ENCODE results near the gene ODF4.

ODF4 gene

GRCh38 chr17:8327303-8327649 is 12.4 kb upstream of the ODF4 start:
- POLR2A ChIA-PET, result interaction anchor here (1.3 to 1.9 kb wide), 3 partner anchors 8 to 32 kb away, joined by 4 to 6 read pairs (median 5); partner anchors contain the start of gene SLC25A35

GRCh38 chr17:8332128-8332527 is 7.5 kb upstream of the ODF4 start:
- Histone ChIP-seq H3K4me3 (ENCODE audit: low read depth, low read length) (no peak overlapping the region), H3K27ac (ENCODE audit: extremely low read depth, low read depth, low read length) (no peak overlapping the region), H3K9me3 (ENCODE audit: control insufficient read depth, insufficient read depth, low read depth, low read length) (no peaks in the 10 kb centered on the region; the same call in 1 of the 2 replicates), H3K36me3 (ENCODE audit: control insufficient read depth in 2 of 2, insufficient read depth in 1 of 2, low read length in 2 of 2) (no peaks in the 10 kb centered on the region), H3K4me1 (ENCODE audit: control insufficient read depth, insufficient read depth, low read length) (no peaks in the 10 kb centered on the region)
- ChIA-PET POLR2A (no interaction called here), CTCF (interaction anchor here (0.7 to 2.4 kb wide), 3 partner anchors 9 to 314 kb away, joined by 3 to 6 read pairs (median 4); no protein-coding TSS in a partner anchor)
- no peak for TF ChIP-seq ZNF510 (tag by site-specific recombination; IDR thresholded peaks at IDR 0.05; ENCODE audit: insufficient replicate concordance)
- TF ChIP-seq, protein P1, sequence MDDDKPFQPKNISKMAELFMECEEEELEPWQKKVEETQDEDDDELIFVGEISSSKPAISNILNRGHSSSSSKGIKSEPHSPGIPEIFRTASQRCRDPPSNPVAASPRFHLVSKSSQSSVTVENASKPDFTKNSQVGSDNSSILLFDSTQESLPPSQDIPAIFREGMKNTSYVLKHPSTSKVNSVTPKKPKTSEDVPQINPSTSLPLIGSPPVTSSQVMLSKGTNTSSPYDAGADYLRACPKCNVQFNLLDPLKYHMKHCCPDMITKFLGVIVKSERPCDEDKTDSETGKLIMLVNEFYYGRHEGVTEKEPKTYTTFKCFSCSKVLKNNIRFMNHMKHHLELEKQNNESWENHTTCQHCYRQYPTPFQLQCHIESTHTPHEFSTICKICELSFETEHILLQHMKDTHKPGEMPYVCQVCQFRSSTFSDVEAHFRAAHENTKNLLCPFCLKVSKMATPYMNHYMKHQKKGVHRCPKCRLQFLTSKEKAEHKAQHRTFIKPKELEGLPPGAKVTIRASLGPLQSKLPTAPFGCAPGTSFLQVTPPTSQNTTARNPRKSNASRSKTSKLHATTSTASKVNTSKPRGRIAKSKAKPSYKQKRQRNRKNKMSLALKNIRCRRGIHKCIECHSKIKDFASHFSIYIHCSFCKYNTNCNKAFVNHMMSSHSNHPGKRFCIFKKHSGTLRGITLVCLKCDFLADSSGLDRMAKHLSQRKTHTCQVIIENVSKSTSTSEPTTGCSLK (tag by site-specific recombination; IDR thresholded peaks at IDR 0.05), result no peak
- no peak for TF ChIP-seq RBAK (tag by site-specific recombination; IDR thresholded peaks at IDR 0.05)
- TF ChIP-seq ZNF76 (tag by site-specific recombination; IDR thresholded peaks at IDR 0.05; ENCODE audit: borderline replicate concordance, low read depth), result no peak

More at GRCh38 chr17:8327303-8327649, 12.4 kb upstream of the ODF4 start:
- Histone ChIP-seq H3K27ac (ENCODE audit: extremely low read depth, low read depth, low read length) (no peak overlapping the region), H3K9me3 (ENCODE audit: control insufficient read depth, insufficient read depth, low read depth, low read length) (no peaks in the 10 kb centered on the region; the same call in 1 of the 2 replicates), H3K4me3 (ENCODE audit: low read depth, low read length) (no peak overlapping the region), H3K4me1 (ENCODE audit: control insufficient read depth, insufficient read depth, low read length) (no peaks in the 10 kb centered on the region), H3K36me3 (ENCODE audit: control insufficient read depth in 2 of 2, insufficient read depth in 1 of 2, low read length in 2 of 2) (no peaks in the 10 kb centered on the region)
- CTCF ChIA-PET, result interaction anchor here (0.6 to 1.2 kb wide), 5 partner anchors 14 to 253 kb away, joined by 3 to 5 read pairs (median 3); no protein-coding TSS in a partner anchor
- TF ChIP-seq, protein P1 (tag by site-specific recombination; IDR thresholded peaks at IDR 0.05), result no peak
- no peak for TF ChIP-seq ZNF302 (tag by site-specific recombination; IDR thresholded peaks at IDR 0.05; ENCODE audit: low read depth)
- TF ChIP-seq, protein P2, sequence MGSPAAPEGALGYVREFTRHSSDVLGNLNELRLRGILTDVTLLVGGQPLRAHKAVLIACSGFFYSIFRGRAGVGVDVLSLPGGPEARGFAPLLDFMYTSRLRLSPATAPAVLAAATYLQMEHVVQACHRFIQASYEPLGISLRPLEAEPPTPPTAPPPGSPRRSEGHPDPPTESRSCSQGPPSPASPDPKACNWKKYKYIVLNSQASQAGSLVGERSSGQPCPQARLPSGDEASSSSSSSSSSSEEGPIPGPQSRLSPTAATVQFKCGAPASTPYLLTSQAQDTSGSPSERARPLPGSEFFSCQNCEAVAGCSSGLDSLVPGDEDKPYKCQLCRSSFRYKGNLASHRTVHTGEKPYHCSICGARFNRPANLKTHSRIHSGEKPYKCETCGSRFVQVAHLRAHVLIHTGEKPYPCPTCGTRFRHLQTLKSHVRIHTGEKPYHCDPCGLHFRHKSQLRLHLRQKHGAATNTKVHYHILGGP (tag by site-specific recombination; IDR thresholded peaks at IDR 0.05), result no peak
- TF ChIP-seq MZF1 (tag by site-specific recombination; IDR thresholded peaks at IDR 0.05; ENCODE audit: borderline replicate concordance), result no peak
- TF ChIP-seq SP7 (tag by site-specific recombination; IDR thresholded peaks at IDR 0.05), result no peak
- TF ChIP-seq ZNF707 (tag by site-specific recombination; IDR thresholded peaks at IDR 0.05), result no peak
- TF ChIP-seq SCRT1 (tag by site-specific recombination; IDR thresholded peaks at IDR 0.05; ENCODE audit: borderline replicate concordance), result no peak
- no peak for TF ChIP-seq REPIN1 (tag by site-specific recombination; IDR thresholded peaks at IDR 0.05; ENCODE audit: low read depth)
- no peak for TF ChIP-seq YY1 (tag by site-specific recombination; IDR thresholded peaks at IDR 0.05)

DNA sequence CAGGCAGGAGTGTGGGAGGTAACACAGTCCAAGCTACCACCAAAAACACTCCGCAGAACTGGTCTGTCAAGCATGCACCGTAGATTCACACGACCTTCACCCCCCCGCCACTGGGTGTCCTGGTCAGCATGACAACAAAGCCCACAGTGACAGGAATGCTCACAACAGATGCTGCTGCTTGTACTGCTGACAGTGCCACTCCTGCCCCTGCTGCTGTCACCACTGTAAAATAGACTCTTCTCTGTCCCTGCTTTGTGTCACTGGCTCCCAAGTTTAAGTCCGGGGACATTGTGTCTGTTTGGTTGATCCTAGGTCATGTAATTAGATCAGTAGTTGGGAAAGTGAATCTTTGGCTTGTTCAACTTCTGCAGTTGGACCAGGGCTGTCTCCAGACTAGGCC is 7.0 kb upstream of the ODF4 start:
- TF ChIP-seq SP3 (tag by site-specific recombination; IDR thresholded peaks at IDR 0.05), result no peak
- no peak for TF ChIP-seq ZNF174 (tag by site-specific recombination; IDR thresholded peaks at IDR 0.05)
- TF ChIP-seq, protein P3, sequence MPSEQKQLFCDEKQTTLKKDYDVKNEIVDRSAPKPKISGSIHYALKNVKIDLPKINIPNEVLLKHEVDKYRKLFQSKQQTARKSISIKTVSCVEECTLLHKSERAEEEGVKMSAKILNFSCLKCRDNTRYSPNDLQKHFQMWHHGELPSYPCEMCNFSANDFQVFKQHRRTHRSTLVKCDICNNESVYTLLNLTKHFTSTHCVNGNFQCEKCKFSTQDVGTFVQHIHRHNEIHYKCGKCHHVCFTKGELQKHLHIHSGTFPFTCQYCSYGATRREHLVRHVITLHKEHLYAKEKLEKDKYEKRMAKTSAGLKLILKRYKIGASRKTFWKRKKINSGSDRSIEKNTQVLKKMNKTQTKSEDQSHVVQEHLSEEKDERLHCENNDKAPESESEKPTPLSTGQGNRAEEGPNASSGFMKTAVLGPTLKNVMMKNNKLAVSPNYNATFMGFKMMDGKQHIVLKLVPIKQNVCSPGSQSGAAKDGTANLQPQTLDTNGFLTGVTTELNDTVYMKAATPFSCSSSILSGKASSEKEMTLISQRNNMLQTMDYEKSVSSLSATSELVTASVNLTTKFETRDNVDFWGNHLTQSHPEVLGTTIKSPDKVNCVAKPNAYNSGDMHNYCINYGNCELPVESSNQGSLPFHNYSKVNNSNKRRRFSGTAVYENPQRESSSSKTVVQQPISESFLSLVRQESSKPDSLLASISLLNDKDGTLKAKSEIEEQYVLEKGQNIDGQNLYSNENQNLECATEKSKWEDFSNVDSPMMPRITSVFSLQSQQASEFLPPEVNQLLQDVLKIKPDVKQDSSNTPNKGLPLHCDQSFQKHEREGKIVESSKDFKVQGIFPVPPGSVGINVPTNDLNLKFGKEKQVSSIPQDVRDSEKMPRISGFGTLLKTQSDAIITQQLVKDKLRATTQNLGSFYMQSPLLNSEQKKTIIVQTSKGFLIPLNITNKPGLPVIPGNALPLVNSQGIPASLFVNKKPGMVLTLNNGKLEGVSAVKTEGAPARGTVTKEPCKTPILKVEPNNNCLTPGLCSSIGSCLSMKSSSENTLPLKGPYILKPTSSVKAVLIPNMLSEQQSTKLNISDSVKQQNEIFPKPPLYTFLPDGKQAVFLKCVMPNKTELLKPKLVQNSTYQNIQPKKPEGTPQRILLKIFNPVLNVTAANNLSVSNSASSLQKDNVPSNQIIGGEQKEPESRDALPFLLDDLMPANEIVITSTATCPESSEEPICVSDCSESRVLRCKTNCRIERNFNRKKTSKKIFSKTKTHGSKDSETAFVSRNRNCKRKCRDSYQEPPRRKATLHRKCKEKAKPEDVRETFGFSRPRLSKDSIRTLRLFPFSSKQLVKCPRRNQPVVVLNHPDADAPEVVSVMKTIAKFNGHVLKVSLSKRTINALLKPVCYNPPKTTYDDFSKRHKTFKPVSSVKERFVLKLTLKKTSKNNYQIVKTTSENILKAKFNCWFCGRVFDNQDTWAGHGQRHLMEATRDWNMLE (tag by site-specific recombination; conservative IDR thresholded peaks at IDR 0.05; ENCODE audit: low read depth), result no peak
- no peak for TF ChIP-seq ZNF175 (tag by site-specific recombination; IDR thresholded peaks at IDR 0.05)
- H3K4me3 ChIP-seq (ENCODE audit: low read depth, low read length), result no peak overlapping the region
- no peaks in the 10 kb centered on the region for H3K36me3 ChIP-seq (ENCODE audit: control insufficient read depth in 2 of 2, insufficient read depth in 1 of 2, low read length in 2 of 2)
- ChIA-PET CTCF (interaction anchor here (0.9 to 2.4 kb wide), 2 partner anchors 9 to 32 kb away, joined by 4 to 6 read pairs; no protein-coding TSS in a partner anchor), POLR2A (no interaction called here)
- H3K4me1 ChIP-seq (ENCODE audit: control insufficient read depth, insufficient read depth, low read length), result no peaks in the 10 kb centered on the region
- H3K27ac ChIP-seq (ENCODE audit: extremely low read depth, low read depth, low read length), result no peak overlapping the region
- no peaks in the 10 kb centered on the region; the same call in 1 of the 2 replicates for H3K9me3 ChIP-seq (ENCODE audit: control insufficient read depth, insufficient read depth, low read depth, low read length)

Data from HEK293 (cell line).